GM21360 (cell line): ENCODE data around the gene MPV17L.
"Not testable (repeated sequence)": the region's sequence is repeated elsewhere in the genome, so short reads cannot be mapped to it uniquely, and the experiment has no call there.

Experiments used
- ATAC-seq: cut with Tn5 transposase; IDR thresholded peaks from one replicate; pipeline ENCODE4 v1.9.1; 2021; ENCODE audit warnings: mild to moderate bottlenecking, moderate library complexity; ENCODE audit not compliant: unreplicated experiment

The MPV17L gene

GRCh38 chr16:15395631-15396508 is at the start of gene MPV17L:
TSS of gene MPV17L (plus strand) at chr16:15395754. CDS start at chr16:15395898, 144 bp downstream.
- not testable (repeated sequence) for ATAC-seq

GRCh38 chr16:15348721-15349120 is 46.8 kb upstream of the MPV17L start:
- ATAC-seq: not testable (repeated sequence)

GRCh38 chr16:15351251-15351650 is 44.3 kb upstream of the MPV17L start:
- not testable (repeated sequence) for ATAC-seq

GRCh38 chr16:15351745-15352144 is 43.8 kb upstream of the MPV17L start:
- ATAC-seq: not testable (repeated sequence)

- ATAC-seq: not testable (repeated sequence)
Measured at GRCh38 chr16:15352852-15353251, 42.7 kb upstream of the MPV17L start.

GRCh38 chr16:15354846-15355245 is 40.7 kb upstream of the MPV17L start:
- ATAC-seq: not testable (repeated sequence)

- not testable (repeated sequence) for ATAC-seq
Measured at GRCh38 chr16:15357495-15357894, 38.1 kb upstream of the MPV17L start.

- not testable (repeated sequence) for ATAC-seq
Measured at GRCh38 chr16:15378194-15378593, 17.4 kb upstream of the MPV17L start, which contains the start of gene NPIPA5. TSS of gene NPIPA5 (minus strand) at chr16:15378294. CDS start at chr16:15378294, 0 bp downstream.

GRCh38 chr16:15382810-15383209 is 12.7 kb upstream of the MPV17L start:
- not testable (repeated sequence) for ATAC-seq

GRCh38 chr16:15388060-15388459 is 7.5 kb upstream of the MPV17L start:
- not testable (repeated sequence) for ATAC-seq

GRCh38 chr16:15389916-15390315 is 5.6 kb upstream of the MPV17L start:
- ATAC-seq: not testable (repeated sequence)

- ATAC-seq: not testable (repeated sequence)
Measured at GRCh38 chr16:15393025-15393424, 2.5 kb upstream of the MPV17L start.

- ATAC-seq: not testable (repeated sequence)
Measured at GRCh38 chr16:15396509-15396829, 915 bp downstream of the MPV17L start.

GRCh38 chr16:15396948-15397594 is 1.5 kb downstream of the MPV17L start:
- no peak for ATAC-seq

GRCh38 chr16:15398618-15399316 is 3.2 kb downstream of the MPV17L start:
- ATAC-seq: no peak

GRCh38 chr16:15399317-15399716 is 3.8 kb downstream of the MPV17L start:
- no peak for ATAC-seq

GRCh38 chr16:15400314-15400713 is 4.8 kb downstream of the MPV17L start:
- ATAC-seq: not testable (repeated sequence)

GRCh38 chr16:15401972-15402371 is 6.4 kb downstream of the MPV17L start:
- ATAC-seq: no peak

GRCh38 chr16:15403392-15403995 is 7.9 kb downstream of the MPV17L start:
- ATAC-seq: no peak

GRCh38 chr16:15404091-15404490 is 8.5 kb downstream of the MPV17L start:
- not testable (repeated sequence) for ATAC-seq

GRCh38 chr16:15404792-15405191 is 9.2 kb downstream of the MPV17L start:
- no peak for ATAC-seq
